NCI-H128 (cell line): Measurements from ENCODE around the gene PCDH18.
"Not testable (repeated sequence)": the region's sequence is repeated elsewhere in the genome, so short reads cannot be mapped to it uniquely, and the experiment has no call there.

ENCODE experiments used
- DNase-seq: peaks from one replicate; lab custom pipeline; 2025; ENCODE audit not compliant: unreplicated experiment; lab: John Stamatoyannopoulos, UW

PCDH18 gene

GRCh38 chr4:137531986-137532868 lies at the start of gene PCDH18:
Gene PCDH18, minus strand, starts transcription at chr4:137532494. Its CDS starts 406 bp downstream, at chr4:137532088.
- DNase-seq, result peak; percentile 3

DNA sequence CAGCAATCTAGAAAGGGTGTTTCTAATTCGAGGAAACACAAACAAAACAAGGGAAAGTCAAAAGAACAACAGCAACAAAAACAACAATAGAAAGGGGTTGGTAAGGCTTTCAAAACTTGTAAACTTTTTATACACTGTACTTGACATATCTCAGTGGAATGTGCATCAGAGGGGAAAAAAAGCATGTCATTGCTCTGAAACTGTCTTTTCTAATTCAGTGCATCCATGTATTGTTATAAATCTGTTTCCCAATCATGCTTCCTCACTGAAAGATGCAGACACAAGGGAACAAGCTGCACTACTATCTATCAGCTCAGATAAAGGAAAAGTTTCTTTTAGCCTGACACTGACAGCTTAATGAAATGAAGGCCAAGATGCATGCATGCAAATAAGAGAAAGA lies 44.2 kb upstream of the PCDH18 start:
- DNase-seq, result no peak

- DNase-seq, result no peak
Measured at GRCh38 chr4:137572647-137573046, 40.4 kb upstream of the PCDH18 start.

DNA sequence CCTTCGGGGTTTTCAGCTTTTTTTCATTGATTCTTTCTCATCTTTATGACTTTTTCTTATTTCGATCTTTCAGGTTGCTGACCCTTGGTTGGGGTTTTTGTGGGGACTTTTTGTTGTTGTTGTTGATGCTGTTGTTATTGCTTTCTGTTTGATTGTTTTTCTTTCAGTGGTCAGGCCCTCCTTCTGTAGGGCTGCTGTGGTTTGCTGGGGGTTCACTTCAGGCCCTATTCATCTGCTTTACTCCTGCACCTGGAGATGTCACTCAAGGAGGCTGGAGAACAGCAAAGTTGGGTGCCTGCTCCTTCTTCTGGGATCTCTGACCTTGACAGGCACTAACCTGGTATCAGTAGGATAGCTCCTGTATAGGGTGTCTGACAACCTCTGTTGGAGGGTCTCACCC lies 39.9 kb upstream of the PCDH18 start:
- DNase-seq, result no peak

GRCh38 chr4:137559801-137560200 lies 27.5 kb upstream of the PCDH18 start:
- DNase-seq, result no peak

GRCh38 chr4:137558951-137559350 lies 26.7 kb upstream of the PCDH18 start:
- no peak for DNase-seq

DNA sequence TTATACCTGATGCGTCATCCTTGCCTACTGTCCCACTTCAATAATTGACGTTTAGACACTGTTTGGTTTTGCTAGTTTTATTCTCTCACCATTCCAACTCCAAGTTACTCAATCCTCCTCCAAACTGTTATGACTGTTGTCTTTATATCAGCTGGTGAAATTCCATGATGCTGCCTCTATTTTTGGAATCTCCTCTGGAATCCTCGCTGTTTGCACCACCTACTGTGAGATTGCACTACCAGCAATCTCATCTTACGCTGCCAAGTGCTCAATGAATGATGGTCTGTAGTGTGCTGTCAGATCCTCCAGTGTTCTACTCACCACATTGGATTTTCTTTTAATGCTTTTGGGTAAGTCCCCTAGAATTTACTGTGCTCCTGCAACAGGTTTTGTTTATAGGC lies 13.2 kb upstream of the PCDH18 start:
- no peak for DNase-seq

GRCh38 chr4:137543648-137544047 lies 11.4 kb upstream of the PCDH18 start:
- DNase-seq, result no peak

DNA sequence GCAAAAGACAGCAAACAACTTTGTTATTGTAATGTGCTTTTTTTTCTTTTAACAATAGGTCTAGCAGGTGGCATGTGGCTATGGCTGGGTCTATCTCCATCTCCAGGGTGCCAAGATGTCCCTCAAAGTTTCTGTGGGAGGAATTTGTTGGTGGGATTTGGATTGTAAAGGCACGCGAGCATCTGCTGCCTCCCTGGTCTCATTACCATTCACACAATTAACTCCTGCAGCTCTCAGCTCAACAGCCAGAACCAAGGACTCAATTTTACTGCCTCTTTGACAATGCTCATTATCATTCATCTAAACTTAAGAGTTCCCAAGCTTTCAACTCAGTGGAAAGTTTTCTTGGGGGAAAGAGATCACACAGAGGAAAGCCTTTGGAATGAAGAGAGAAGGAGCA lies 10.9 kb upstream of the PCDH18 start:
- DNase-seq, result no peak

GRCh38 chr4:137541876-137542646 lies 9.8 kb upstream of the PCDH18 start:
- DNase-seq, result no peak

DNA sequence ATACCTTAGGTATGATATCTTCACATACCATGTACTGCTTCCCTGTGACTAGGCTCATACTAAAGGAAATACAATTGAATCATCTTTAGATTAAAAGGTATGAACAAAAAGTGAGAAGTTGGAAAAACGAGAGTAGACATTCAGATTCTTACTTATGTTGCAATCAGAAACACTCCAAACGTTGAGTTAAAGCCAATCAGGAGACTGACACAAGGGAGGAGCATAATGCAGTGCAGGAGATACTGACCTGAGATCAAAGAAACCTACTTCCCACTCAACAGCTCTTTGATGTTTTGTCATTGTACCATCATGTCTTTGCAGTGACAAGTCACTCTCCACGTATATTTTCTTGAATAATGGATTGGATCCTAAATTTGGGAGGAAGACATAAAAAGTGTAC lies 8.9 kb upstream of the PCDH18 start:
- DNase-seq, result no peak

GRCh38 chr4:137540356-137540755 lies 8.1 kb upstream of the PCDH18 start:
- no peak for DNase-seq

DNA sequence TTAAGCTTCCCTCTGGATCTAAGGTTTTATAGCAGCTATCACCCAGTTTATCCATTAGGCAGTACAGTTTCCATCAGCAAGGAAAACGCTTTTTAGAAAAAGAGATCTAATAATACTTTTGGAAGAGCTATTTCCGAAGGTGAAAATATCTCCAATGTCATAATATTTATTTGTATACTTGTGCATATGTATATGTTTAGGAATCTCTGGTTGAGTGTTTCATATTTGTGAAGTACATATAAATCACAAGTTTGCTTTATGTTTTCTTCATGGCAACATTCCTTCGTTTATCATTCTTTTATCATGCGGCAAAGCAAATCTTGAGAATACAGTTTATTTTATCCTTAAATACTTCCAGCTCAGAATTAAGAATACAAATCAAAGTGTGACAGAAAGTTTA lies 6.2 kb upstream of the PCDH18 start:
- DNase-seq, result no peak

- DNase-seq, result not testable (repeated sequence)
Measured at GRCh38 chr4:137537807-137538206, 5.5 kb upstream of the PCDH18 start.

- no peak for DNase-seq
Measured at GRCh38 chr4:137536789-137537561, 4.7 kb upstream of the PCDH18 start.

GRCh38 chr4:137535718-137536117 lies 3.4 kb upstream of the PCDH18 start:
- no peak for DNase-seq

DNA sequence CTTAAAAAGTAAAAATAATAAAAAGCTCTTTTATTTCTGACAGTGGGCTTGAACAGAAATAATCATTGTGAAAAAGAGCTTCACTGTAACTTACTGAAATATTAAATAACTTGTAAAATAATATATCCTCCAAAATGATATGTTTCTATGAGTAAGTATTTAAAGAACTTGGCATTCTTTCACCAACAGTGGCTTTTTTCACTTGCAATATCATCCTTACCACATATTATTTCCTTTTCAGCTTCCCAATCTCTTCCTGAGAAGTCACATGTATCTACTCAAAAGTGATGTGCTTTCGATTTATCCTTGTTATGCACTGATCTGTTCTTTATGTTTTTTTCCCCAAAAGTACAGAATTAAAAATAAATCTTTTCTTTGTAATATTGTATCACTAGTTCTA lies 2.2 kb upstream of the PCDH18 start:
- DNase-seq, result no peak

- DNase-seq, result no peak
Measured at GRCh38 chr4:137533855-137534254, 1.6 kb upstream of the PCDH18 start.

DNA sequence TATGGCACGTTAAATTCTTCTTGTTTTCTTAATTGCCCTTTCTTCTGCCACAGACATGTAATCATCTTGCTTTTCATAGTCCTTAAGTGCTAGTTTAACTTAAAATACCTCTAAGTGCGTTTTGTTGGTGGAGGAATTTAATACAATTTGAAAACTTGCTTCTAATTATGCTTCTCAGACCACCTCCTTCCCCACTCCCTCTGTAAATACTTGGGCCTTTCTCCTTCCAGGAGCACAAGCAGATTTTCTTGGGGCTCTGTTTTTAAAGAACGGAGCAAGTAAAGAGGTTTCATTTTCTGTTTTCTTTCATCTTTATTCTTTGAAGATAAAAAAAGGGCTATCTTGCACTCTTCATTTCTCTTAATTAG lies 559 bp upstream of the PCDH18 start:
- no peak for DNase-seq

DNA sequence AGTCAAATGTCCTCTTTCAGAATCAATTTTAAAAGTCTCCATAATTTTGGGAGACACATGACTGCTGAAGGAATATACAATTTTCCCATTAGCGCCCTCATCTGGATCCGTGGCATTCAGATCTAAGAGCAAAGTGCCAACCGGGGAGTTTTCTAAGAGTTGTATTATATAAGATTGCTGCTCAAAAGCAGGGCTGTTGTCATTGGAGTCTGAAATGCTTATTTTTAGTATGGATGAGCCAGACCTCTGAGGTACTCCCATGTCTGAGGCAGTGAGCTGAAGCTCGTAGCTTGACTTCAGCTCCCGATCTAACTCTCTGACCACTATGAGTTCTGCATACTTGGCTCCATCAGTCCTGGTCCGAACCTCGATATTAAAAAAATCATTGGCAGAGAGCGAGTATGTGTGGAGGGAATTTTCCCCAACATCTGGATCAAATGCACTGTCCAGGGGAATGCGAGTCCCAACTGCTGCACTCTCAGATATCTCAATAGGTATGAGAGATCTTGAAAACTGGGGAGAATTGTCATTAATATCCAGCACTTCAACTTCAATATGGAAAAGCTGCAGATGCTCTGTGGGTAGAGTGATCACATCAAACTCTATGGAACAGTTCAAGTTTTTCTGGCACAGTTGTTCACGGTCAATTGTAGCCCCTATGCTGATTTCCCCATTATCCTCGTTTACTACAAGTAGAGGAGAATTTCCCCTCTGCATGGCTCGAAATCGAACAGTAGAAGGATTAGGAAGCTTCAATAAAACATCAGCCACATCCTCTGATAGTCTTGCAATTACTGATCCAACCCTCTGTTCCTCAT lies 917 bp downstream of the PCDH18 start:
- no peak for DNase-seq

GRCh38 chr4:137530176-137530575 lies 2.1 kb downstream of the PCDH18 start:
- no peak for DNase-seq
